Prostate gland (tissue), 2 donors: Measurements from ENCODE around the gene CDK3. TPM values are rescaled to one million over a fixed set of nuclear protein-coding genes. Genes with fewer than 3 reads are reported as not detected.
A peak's percentile ranks its signal among the peaks of the same experiment; 100 is the strongest.

Experiments
- DNase-seq: peaks from one replicate; pipeline ENCODE4 v3.0.0-alpha.2; 2019; ENCODE audit warnings: low spot score
- H3K27ac ChIP-seq, 2 donors: fragments of 200-600 bp; sonication (generic); 2 replicates each; pipeline ENCODE4 v1.5.1; 2017 to 2019
- H3K27me3 ChIP-seq: fragments of 200-600 bp; sonication (generic); replicated peaks from 2 replicates; pipeline ENCODE4 v1.5.1; 2019; ENCODE audit not compliant: insufficient read depth
- H3K36me3 ChIP-seq, 2 donors: fragments of 200-600 bp; sonication (generic); 1 replicate in 1 of 2; 2 replicates in 1 of 2; pipeline versions ENCODE4 v1.5.1 to v1.8.1; 2017 to 2019
- H3K4me1 ChIP-seq: fragments of 200-600 bp; sonication (generic); replicated peaks from 2 replicates; pipeline ENCODE4 v1.5.1; 2019
- H3K4me3 ChIP-seq, 2 donors: fragments of 200-600 bp; sonication (generic); 2 replicates each; pipeline ENCODE4 v1.5.1; 2017 to 2019
- H3K9me3 ChIP-seq: fragments of 200-600 bp; sonication (generic); 2 replicates; pipeline ENCODE4 v1.5.1; 2017
- CTCF ChIP-seq, 4 experiments: fragments of 200-600 bp in 2 of 4; fragments of 450-650 bp in 2 of 4; sonication (generic) in 2 of 4; IDR thresholded peaks; 1 replicate in 3 of 4; 2 replicates in 1 of 4; pipeline ENCODE4 v1.5.1; 2016 to 2019; ENCODE audit warnings: antibody characterized with exemption in 4 of 4, mild to moderate bottlenecking in 2 of 4, moderate library complexity in 2 of 4
- POLR2A ChIP-seq: fragments of 450-650 bp; IDR thresholded peaks from one replicate; pipeline ENCODE4 v1.6.1; 2016; ENCODE audit warnings: antibody characterized with exemption, mild to moderate bottlenecking
- POLR2AphosphoS5 ChIP-seq: sonication (generic); formaldehyde crosslinking; IDR thresholded peaks from one replicate; pipeline ENCODE4 v1.6.1; 2017; ENCODE audit warnings: antibody characterized with exemption
- WGBS: methylation state at CpG from one replicate; pipeline ENCODE4 v1.1.5; 2018; 5-methylcytosine and 5-hydroxymethylcytosine counted together
- intact Hi-C: fragments of 100-400 bp; cut with DNase I; formaldehyde crosslinking; loops from one replicate; pipeline ENCODE4 v1.14.2; 2022
- total RNA-seq, 2 donors: library from RNA; depleted of rRNA; stranded (reverse); fragments of >200 nt; gene quantifications; one replicate each; pipeline ENCODE4 v1.1.0, GENCODE V29; 2016

Gene CDK3
- total RNA-seq, 2 donors from 2014 or later: 16.9 to 17.2 TPM

DNA sequence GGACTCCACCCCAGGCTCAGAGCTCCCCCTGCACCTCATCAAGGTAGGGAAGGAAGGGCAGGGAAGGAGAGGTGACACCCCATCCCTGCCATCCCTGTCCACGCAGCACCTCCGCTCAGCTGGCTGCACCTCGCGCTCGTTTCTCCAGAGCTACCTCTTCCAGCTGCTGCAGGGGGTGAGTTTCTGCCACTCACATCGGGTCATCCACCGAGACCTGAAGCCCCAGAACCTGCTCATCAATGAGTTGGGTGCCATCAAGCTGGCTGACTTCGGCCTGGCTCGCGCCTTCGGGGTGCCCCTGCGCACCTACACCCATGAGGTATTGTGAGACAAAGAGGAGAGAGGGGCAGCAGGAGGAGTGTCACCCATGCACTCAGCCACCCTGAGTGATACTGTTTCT, 1.4 kb downstream of the CDK3 start:
- DNase-seq: no peak
- 96% methylated on average over 12 of the region's 12 CpGs for WGBS

GRCh38 chr17:76003915-76004314, 3.3 kb downstream of the CDK3 start:
- Histone ChIP-seq H3K4me3 (no peak overlapping the region), H3K36me3 (no peaks in the 10 kb centered on the region), H3K27me3 (no peaks in the 10 kb centered on the region), H3K4me1 (peaks cover 11% of the 10 kb centered on the region), H3K27ac (peak overlapping the region; percentile 21 to 71), H3K9me3 (no peaks in the 10 kb centered on the region)
- DNase-seq: no peak
- 55% methylated on average over 6 of the region's 6 CpGs for WGBS
- no peak for TF ChIP-seq POLR2AphosphoS5
- no peak for TF ChIP-seq CTCF (IDR thresholded peaks at IDR 0.05)
- TF ChIP-seq POLR2A: no peak
- intact Hi-C loops: loop anchor here (2.0 kb wide), 1 partner anchor 99 kb away; the partner anchor contains the start of gene MRPL38

More for the DNA sequence above, 1.4 kb downstream of the CDK3 start:
- no peaks in the 10 kb centered on the region for H3K36me3 ChIP-seq
- H3K4me3 ChIP-seq: no peak overlapping the region
- H3K27ac ChIP-seq: no peak overlapping the region
- H3K27me3 ChIP-seq: no peaks in the 10 kb centered on the region
- peaks cover 12% of the 10 kb centered on the region for H3K4me1 ChIP-seq
- TF ChIP-seq CTCF (IDR thresholded peaks at IDR 0.05) (no peak), POLR2AphosphoS5 (no peak), POLR2A (no peak)
- intact Hi-C loops: no loop called here
- no peaks in the 10 kb centered on the region for H3K9me3 ChIP-seq

GRCh38 chr17:76004750-76005262, 4.2 kb downstream of the CDK3 start:
- intact Hi-C loops: loop anchor here (2.0 kb wide), 1 partner anchor 100 kb away; the partner anchor contains the start of gene MRPL38
- Histone ChIP-seq H3K9me3 (no peaks in the 10 kb centered on the region), H3K4me3 (no peak overlapping the region), H3K4me1 (peaks cover 11% of the 10 kb centered on the region), H3K27me3 (no peaks in the 10 kb centered on the region), H3K27ac (peak overlapping the region in 1 of 2 donors; percentile 71), H3K36me3 (no peaks in the 10 kb centered on the region)
- WGBS: 73% methylated on average over 8 of the region's 8 CpGs
- no peak for DNase-seq
- TF ChIP-seq POLR2AphosphoS5: no peak
- no peak for TF ChIP-seq CTCF (IDR thresholded peaks at IDR 0.05)
- TF ChIP-seq POLR2A: no peak

GRCh38 chr17:76005263-76006149, 4.9 kb downstream of the CDK3 start:
- intact Hi-C loops: loop anchor here (2.0 kb wide), 1 partner anchor 101 kb away; the partner anchor contains the start of gene MRPL38
- no peaks in the 10 kb centered on the region for H3K36me3 ChIP-seq

More at GRCh38 chr17:76005263-76006149, 4.9 kb downstream of the CDK3 start:
- peak; percentile 32 to 88 (median 84) for TF ChIP-seq CTCF (IDR thresholded peaks at IDR 0.05)
- TF ChIP-seq POLR2AphosphoS5: peak; percentile 59
- TF ChIP-seq POLR2A: no peak
- no peak overlapping the region for H3K4me3 ChIP-seq
- peak overlapping the region in 1 of 2 donors; percentile 71 for H3K27ac ChIP-seq
- H3K27me3 ChIP-seq: no peaks in the 10 kb centered on the region
- no peaks in the 10 kb centered on the region for H3K9me3 ChIP-seq
- 38% methylated on average over 16 of the region's 16 CpGs for WGBS
- DNase-seq: peak; percentile 72
- peaks cover 10% of the 10 kb centered on the region for H3K4me1 ChIP-seq
